GM21529 (cell line): Measurements from ENCODE around the gene GDF2.

Source experiments
- ATAC-seq: cut with Tn5 transposase; IDR thresholded peaks from one replicate; pipeline ENCODE4 v1.9.1; 2021; ENCODE audit not compliant: unreplicated experiment

Gene GDF2

DNA sequence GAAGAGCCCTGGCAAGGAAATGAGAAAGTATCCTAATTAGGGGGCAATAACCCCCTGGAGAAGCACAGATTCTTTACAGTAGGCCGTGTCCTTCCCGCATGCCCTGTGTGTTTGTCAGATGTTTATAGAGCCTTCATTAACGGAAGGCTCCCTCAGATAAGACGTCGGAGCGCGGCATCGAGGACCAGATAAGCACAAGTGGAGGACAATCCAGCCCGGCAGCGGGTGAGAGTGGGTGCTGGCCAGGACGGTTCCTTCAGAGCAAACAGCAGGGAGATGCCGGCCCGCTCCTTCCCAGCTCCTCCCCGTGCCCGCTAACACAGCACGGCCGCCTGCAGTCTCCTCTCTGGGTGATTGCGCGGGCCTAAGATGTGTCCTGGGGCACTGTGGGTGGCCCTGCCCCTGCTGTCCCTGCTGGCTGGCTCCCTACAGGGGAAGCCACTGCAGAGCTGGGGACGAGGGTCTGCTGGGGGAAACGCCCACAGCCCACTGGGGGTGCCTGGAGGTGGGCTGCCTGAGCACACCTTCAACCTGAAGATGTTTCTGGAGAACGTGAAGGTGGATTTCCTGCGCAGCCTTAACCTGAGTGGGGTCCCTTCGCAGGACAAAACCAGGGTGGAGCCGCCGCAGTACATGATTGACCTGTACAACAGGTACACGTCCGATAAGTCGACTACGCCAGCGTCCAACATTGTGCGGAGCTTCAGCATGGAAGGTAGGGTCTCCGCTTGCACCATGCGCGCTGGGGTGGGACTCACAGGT, at the start of gene GDF2:
TSS of gene GDF2 (plus strand) at position 155 of the 762 bp plus-strand sequence. CDS start at position 370, 215 bp downstream.
- ATAC-seq = no peak

DNA sequence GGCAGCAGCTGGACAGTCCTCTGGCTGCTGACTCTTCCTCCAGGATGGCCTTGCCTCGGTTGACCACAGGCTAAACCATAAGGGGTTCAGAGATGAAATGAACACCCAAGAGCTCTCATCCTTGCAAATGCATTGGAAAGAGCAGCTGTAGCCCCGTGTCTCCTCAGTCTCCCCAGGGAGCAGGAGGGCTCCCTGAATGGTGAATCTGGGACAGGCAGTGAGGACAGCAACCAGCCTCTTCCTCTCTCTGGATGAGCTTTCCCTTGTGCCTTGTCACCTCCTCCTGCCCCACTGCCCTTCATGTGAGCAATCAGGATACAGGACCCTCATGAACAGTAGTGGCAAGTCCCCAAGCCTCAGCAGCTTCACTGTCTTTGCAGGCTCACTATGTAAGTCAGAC, 46.2 kb upstream of the GDF2 start:
- ATAC-seq = no peak

DNA sequence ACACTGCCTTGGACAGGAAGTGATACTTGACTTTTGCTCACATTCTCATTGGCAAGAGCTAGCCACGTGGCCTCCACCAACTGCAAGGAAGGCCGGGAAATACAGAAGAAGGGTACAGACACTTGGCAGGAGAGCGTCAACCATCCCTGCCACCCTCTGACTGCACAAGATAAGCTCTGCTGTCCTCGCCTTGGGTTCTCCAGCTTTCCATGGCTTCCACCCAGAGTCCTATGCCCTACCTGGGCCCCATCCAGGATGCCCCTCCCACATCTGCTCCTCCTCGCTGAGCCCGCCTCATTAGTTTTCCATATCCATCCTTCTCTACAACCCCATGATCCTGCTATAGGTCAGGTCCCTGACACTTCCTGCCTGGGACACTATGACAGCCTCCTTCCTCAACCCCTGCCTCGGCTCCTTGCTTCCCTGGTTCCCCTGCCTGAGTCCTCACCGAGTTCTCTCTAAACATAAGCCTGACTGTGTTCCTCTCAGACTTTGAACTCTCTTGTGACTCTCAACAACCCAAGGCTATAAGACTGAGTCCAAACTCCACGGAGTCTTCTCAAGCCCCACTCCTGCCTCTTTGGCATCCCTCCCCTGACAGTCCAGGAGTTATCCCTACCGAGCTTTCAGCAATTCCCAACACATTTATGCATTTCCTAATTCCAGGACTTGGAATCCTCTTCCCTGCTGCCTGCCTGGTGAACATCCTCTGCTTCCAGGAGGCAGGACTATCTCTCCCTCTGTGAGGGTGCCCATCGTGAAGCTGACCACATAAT, 45.5 kb upstream of the GDF2 start:
- ATAC-seq = no peak

DNA sequence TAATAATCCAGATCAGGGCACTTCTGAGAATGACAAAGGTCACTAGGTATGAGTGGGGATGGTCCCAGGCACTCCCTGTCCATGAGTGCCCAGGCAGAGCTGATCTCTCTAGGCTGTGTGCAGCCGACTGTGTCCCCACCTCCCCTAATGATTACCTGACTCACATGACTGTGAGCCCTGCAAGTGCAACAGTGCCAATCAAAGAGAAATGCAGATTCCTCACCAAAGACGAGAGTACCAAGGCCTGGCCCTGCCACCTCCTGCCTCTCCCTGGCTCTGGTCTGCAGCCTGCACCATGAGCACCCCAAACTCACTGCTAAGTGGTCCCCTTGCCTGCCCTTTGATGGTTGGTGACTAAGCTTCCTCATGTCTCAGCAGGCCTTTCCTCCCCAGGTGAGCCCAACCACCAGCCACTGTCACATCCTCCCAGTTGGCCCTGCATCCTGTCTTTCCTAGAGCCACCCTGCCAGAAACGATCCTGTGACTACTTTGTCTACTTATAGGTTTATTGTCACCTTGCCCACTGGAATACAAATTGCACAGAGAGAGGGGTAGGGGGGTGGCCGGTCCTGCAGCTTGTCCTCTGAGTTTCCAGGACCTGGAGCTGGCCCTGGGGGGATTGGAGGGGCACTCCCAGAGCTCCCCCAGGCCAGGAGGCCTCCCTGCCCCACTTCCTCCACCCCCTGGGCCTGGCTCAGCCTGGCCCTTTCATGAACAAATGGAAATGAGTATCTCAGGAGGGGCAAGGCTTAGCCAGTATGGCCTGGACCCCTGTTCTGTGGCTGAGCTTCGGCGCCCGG, 44.7 kb upstream of the GDF2 start:
- ATAC-seq = no peak

DNA sequence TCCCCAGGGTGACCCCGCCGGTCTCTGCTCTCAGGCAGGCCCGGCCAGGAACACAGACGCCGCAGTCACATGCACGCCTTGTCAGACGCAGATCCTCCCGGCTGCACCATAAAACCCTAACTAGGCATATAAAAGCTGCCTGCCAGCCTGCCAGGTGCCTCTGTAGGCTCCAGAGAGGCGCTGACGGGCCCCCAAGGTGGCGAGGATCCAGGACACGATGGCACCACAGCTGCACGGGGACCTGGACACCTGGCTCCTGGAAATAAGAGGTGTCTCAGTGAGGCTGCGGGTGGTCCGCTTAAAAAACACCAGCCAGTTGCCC, 44.1 kb upstream of the GDF2 start:
- no peak for ATAC-seq

GRCh38 chr10:47278720-47279119, 43.5 kb upstream of the GDF2 start:
- ATAC-seq = no peak

- ATAC-seq = no peak
Observed at GRCh38 chr10:47279276-47279675, 43.0 kb upstream of the GDF2 start.

DNA sequence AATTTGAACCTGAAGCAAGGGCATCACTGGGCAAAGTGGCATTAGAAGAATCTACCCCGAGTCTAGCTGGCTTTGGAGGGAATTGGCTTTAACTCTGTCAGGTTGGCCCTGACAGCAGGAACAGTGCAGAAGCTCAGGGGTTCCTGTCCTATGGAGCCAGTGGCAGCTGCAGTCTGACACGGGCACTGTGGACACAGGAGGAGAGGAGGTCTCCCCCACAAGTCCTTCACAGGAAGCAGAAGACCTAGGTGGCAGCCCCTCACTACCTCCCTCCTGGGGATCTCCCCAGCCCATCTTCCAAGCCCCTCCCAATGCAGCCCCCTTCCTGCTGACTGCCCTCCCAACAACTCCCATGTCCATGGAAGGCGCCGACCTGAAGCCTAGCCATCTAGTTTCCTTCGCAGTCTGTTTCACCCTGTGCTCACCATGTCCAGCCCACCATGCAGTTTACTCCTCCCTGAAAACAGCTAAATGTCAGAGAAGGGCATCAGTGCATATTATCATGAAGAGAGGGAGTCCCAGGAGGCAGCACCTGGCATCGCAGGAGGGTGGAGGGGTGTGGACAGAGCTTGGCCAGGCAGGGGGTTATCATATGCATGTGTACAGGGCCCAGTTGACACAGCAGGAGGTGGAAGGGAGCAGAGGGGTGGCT, 40.1 kb upstream of the GDF2 start:
- ATAC-seq = no peak

- no peak for ATAC-seq
Observed at GRCh38 chr10:47282657-47283018, 39.6 kb upstream of the GDF2 start.

DNA sequence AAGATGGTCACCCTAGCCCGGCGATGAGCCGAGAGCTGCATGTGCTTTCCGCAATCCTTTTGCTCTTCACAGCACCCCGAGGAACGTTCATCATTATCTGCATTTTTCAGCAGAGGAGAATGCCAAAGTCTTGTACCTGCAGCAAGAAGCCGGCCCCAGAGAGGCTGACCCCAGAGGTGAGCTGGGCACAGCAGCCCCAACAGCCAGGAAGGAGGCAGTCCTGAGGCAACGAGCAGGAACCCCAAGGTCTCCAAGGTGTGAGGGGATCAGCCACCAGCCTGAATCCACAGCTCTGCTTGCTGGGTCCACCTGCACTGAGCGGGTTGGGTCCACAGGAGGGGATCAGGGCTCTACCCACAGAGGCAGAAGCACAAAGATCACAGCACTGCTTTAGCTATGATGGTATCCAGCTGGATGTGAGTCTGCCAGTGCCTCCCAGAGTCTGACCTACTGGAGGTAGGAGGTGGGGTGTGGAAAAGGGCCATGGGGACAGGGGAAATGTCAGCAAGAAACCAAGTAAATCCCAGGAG, 39.1 kb upstream of the GDF2 start:
- no peak for ATAC-seq

- no peak for ATAC-seq
Observed at GRCh38 chr10:47283848-47284247, 38.4 kb upstream of the GDF2 start.

DNA sequence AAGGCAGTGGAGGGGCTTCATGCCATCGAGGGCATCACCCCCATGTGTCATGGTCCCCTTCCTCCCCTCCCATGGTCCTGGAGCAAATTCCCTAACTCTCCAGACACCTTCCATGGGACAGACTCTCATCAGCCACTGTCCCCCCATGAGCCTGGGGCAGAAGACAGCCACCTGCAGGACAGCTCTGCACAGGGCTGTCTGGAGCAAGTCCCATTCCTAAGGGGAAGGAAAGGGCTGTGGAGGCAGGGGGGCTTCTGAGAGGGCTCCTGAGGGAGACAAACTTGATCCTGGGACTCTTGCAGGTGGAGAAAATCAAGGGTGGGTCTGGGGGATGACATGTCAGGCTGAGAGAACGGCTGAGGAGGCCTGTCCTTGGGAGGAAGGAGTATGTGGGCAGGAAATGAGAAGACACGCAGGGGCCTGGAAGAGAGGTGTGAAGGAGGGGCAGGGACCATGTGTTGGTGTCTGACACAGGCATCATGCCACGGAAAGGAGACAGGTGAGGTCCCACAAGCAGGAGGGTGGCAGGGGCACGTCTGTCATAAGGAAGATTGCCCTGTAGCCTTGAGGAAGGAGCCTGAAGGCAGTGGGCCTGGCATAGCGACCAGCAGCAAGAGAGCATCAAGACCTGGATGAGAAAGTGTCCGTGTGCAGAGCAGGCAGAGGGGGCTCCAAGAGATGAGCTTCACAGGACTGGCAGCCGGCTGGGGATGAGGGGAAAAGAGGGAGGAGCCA, 36.7 kb upstream of the GDF2 start:
- ATAC-seq = no peak

GRCh38 chr10:47286116-47286505, 36.1 kb upstream of the GDF2 start:
- ATAC-seq = no peak

- ATAC-seq = no peak
Observed at GRCh38 chr10:47286591-47287315, 35.5 kb upstream of the GDF2 start.

- no peak for ATAC-seq
Observed at GRCh38 chr10:47287365-47287802, 34.9 kb upstream of the GDF2 start.

DNA sequence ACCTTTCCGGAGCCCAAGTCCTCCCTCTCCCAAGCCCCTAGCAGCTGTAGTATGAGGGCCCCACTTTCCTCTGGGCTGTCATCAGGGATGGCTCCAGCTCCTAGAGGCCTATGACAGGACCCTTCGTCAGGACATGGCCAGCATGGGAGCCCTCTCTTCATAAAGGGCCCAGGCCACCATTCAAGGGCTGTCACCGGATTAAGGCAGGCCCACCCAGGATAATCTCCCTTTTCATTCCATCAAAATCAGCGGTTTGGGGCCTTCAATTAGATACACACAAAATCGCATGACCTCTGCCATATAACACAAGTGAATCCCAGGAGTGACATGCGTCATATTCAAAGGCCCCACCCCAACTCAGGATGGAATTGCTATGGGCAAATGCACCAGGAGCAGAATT, 34.4 kb upstream of the GDF2 start:
- ATAC-seq = no peak

- no peak for ATAC-seq
Observed at GRCh38 chr10:47288236-47288635, 34.0 kb upstream of the GDF2 start.

DNA sequence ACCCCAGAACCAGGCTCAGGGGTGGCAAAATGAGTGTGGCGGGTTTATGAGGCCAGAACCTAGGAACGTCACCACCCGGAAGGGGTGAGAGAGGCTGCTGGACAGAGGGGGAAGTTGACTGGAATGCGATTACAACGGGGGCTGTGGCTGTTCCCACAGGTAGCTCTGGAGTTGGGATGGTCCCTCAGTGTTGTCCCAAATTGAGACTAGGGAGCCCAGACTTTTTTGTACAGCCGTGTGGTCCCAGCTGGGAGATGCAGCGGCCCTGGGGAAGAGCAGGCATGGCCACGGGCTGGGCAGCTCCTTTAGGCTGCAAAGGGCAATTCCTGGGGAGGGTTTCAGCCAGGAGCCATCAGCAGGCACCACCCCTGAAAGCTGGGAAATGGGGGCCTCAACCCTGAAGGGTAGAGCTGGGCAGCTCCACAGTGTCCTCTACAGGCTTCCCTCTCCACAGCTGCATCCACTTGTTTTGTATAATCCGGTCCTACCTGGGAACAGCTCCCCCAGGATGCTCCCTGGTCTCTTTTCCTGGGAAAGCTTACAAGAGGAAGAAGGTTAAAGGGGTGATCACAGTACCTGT, 33.2 kb upstream of the GDF2 start:
- ATAC-seq = no peak

- ATAC-seq = no peak
Observed at GRCh38 chr10:47289921-47290320, 32.3 kb upstream of the GDF2 start.
